Thyroid gland (tissue), 4 donors: ENCODE measurements around the gene TTC34.

ENCODE experiments used
- POLR2A ChIP-seq, 2 donors: fragments of 450-650 bp; IDR thresholded peaks; one replicate each; pipeline ENCODE4 v1.6.1; 2017; ENCODE audit warnings: antibody characterized with exemption in 2 of 2, mild to moderate bottlenecking in 2 of 2, moderate library complexity in 1 of 2
- TF ChIP-seq, protein P1 (sequence below), 6 experiments: fragments of 200-600 bp in 3 of 6; fragments of 450-650 bp in 3 of 6; sonication (generic) in 3 of 6; IDR thresholded peaks; one replicate each; pipeline ENCODE4 v1.5.1; 2016 to 2019; ENCODE audit warnings: antibody characterized with exemption in 6 of 6, mild to moderate bottlenecking in 2 of 6, inconsistent platforms in 1 of 6, moderate library complexity in 1 of 6

DNA sequence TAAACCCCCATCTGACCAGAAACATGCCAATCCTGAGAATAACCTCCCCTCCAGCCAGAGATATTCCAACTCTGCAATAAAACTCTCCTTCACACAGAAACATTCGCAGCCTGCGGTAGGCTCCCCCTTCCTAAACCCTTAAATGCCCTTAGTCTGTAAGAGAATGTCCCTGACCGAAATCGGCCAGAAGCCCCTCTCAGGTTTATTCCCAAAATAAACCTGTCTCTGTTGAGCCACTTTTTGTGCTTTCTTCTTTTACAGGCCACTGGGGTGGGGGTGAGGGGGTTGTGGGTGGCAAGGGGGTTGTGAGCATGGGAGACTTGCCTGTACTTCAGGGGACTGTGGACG lies 210.3 kb downstream of the TTC34 start:
- TF ChIP-seq, protein P1, sequence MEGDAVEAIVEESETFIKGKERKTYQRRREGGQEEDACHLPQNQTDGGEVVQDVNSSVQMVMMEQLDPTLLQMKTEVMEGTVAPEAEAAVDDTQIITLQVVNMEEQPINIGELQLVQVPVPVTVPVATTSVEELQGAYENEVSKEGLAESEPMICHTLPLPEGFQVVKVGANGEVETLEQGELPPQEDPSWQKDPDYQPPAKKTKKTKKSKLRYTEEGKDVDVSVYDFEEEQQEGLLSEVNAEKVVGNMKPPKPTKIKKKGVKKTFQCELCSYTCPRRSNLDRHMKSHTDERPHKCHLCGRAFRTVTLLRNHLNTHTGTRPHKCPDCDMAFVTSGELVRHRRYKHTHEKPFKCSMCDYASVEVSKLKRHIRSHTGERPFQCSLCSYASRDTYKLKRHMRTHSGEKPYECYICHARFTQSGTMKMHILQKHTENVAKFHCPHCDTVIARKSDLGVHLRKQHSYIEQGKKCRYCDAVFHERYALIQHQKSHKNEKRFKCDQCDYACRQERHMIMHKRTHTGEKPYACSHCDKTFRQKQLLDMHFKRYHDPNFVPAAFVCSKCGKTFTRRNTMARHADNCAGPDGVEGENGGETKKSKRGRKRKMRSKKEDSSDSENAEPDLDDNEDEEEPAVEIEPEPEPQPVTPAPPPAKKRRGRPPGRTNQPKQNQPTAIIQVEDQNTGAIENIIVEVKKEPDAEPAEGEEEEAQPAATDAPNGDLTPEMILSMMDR (IDR thresholded peaks at IDR 0.05) = no peak
- TF ChIP-seq POLR2A (IDR thresholded peaks at IDR 0.05) = no peak
